Measurements from ENCODE around the gene MED20. TPM values are rescaled to one million over a fixed set of nuclear protein-coding genes. Genes with fewer than 3 reads are reported as not detected.
A peak's percentile ranks its signal among the peaks of the same experiment; 100 is the strongest.

The MED20 gene
- total and polyA plus RNA-seq, 8 donors = 1.2 to 34.4 (median 10.3) TPM

GRCh38 chr6:41937861-41938574 lies 17.1 kb upstream of the MED20 start:
- H3K4me1 ChIP-seq = peaks cover 29 to 74% (median 65%) of the 10 kb centered on the region in 4 donors
- peak in 1 of 2 donors; percentile 28 for DNase-seq

GRCh38 chr6:41937472-41937860 lies 16.5 kb upstream of the MED20 start:
- Histone ChIP-seq H3K9me3 (no peaks in the 10 kb centered on the region), H3K4me3 (no peak overlapping the region), H3K27me3 (no peaks in the 10 kb centered on the region), H3K27ac (peak overlapping the region in 4 of 5 donors; percentile 89 to 91 (median 90)), H3K4me1 (peaks cover 29 to 71% (median 63%) of the 10 kb centered on the region in 4 donors), H3K36me3 (peaks cover 32 to 52% (median 46%) of the 10 kb centered on the region in 4 donors)
- intact Hi-C loops (cut with DNase I; ENCODE audit: low total_unique reads) = loop anchor here (10.0 kb wide), 1 partner anchor 107 kb away; no protein-coding TSS in a partner anchor
- WGBS, 5 donors = 44 to 85% (median 62%) methylated on average over 2 of the region's 2 CpGs
- no peak for TF ChIP-seq EP300 (IDR thresholded peaks at IDR 0.05)
- no peak for DNase-seq

More at GRCh38 chr6:41937861-41938574, 17.1 kb upstream of the MED20 start:
- H3K27me3 ChIP-seq = no peaks in the 10 kb centered on the region
- H3K4me3 ChIP-seq = peak overlapping the region in 1 of 4 donors; percentile 21
- H3K9me3 ChIP-seq = no peaks in the 10 kb centered on the region
- H3K27ac ChIP-seq = peak overlapping the region; percentile 11 to 91 (median 89)
- WGBS, 5 donors = 52 to 62% (median 59%) methylated on average over 4 of the region's 4 CpGs
- TF ChIP-seq POLR2A (IDR thresholded peaks at IDR 0.05) (no peak), CTCF (IDR thresholded peaks at IDR 0.05) (no peak), EP300 (IDR thresholded peaks at IDR 0.05) (no peak), POLR2AphosphoS5 (IDR thresholded peaks at IDR 0.05) (no peak)
- intact Hi-C loops (cut with DNase I; ENCODE audit: low total_unique reads) = loop anchor here (10.0 kb wide), 1 partner anchor 107 kb away; no protein-coding TSS in a partner anchor
- peaks cover 27 to 47% (median 41%) of the 10 kb centered on the region in 4 donors for H3K36me3 ChIP-seq

- H3K4me3 ChIP-seq = no peak overlapping the region
- no peaks in the 10 kb centered on the region for H3K9me3 ChIP-seq
- intact Hi-C loops (cut with DNase I; ENCODE audit: low total_unique reads) = loop anchor here (10.0 kb wide), 1 partner anchor 109 kb away; no protein-coding TSS in a partner anchor
- 30 to 54% (median 47%) methylated on average over 10 of the region's 10 CpGs for WGBS, 5 donors
- peaks cover 43 to 64% (median 58%) of the 10 kb centered on the region in 4 donors for H3K36me3 ChIP-seq
- H3K27me3 ChIP-seq = no peaks in the 10 kb centered on the region
- TF ChIP-seq EP300 (IDR thresholded peaks at IDR 0.05) (no peak), CTCF (IDR thresholded peaks at IDR 0.05) (peak in 5 of 7 experiments; percentile 60 to 85 (median 72)), POLR2AphosphoS5 (IDR thresholded peaks at IDR 0.05) (peak in 2 of 3 donors; percentile 9 to 62)
- peak; percentile 62 to 89 for DNase-seq
- H3K27ac ChIP-seq = peak overlapping the region in 4 of 5 donors; percentile 89 to 91 (median 90)
- peaks cover 23 to 63% (median 54%) of the 10 kb centered on the region in 4 donors for H3K4me1 ChIP-seq
These were observed 15.3 kb upstream of the MED20 start for GRCh38 chr6:41936073-41936837.

GRCh38 chr6:41935685-41936072 lies 14.7 kb upstream of the MED20 start:
- no peak overlapping the region for H3K4me3 ChIP-seq
- WGBS, 5 donors = 58 to 84% (median 76%) methylated on average over 6 to 8 of the region's 8 CpGs
- peak overlapping the region in 3 of 5 donors; percentile 89 to 91 (median 90) for H3K27ac ChIP-seq
- no peaks in the 10 kb centered on the region for H3K9me3 ChIP-seq
- DNase-seq = no peak
- H3K4me1 ChIP-seq = peaks cover 20 to 60% (median 50%) of the 10 kb centered on the region in 4 donors
- peaks cover 49 to 70% (median 64%) of the 10 kb centered on the region in 4 donors for H3K36me3 ChIP-seq
- intact Hi-C loops (cut with DNase I; ENCODE audit: low total_unique reads) = loop anchor here (10.0 kb wide), 1 partner anchor 109 kb away; no protein-coding TSS in a partner anchor
- TF ChIP-seq EP300 (IDR thresholded peaks at IDR 0.05) (no peak), CTCF (IDR thresholded peaks at IDR 0.05) (no peak), POLR2A (IDR thresholded peaks at IDR 0.05) (no peak), POLR2AphosphoS5 (IDR thresholded peaks at IDR 0.05) (no peak)
- H3K27me3 ChIP-seq = no peaks in the 10 kb centered on the region

All from stomach (tissue), 9 donors.